HepG2 (cell line): ENCODE results near the gene UNC5A. TPM values are rescaled to one million over a fixed set of nuclear protein-coding genes. Genes with fewer than 3 reads are reported as not detected.

Experiments used
- ATAC-seq: fragments of 200-7000 bp; cut with Tn5 transposase; 3 replicates; pipeline ENCODE4 v1.9.1; 2020; ENCODE audit warnings: mild to moderate bottlenecking, moderate library complexity
- BruUV-seq: library from RNA; stranded (reverse); fragments of 400-500 nt; replicated peaks from 2 replicates; lab custom pipeline; 2021; lab: Mats Ljungman, UMichigan
- CTCF ChIA-PET: fragments of 300-600 bp; formaldehyde crosslinking; extraction: SDS; loops from one replicate; lab custom pipeline; 2021; ENCODE audit warnings: low total read pairs, inconsistent platforms, low intra/inter-chr PET ratio; lab: Yijun Ruan, JAX
- POLR2A ChIA-PET: fragments of 350-600 bp; sonication (Branson Sonifier 250); formaldehyde crosslinking; loops from one replicate; lab custom pipeline; 2020; ENCODE audit warnings: antibody characterized with exemption, inconsistent platforms; lab: Yijun Ruan, JAX
- DNase-seq: peaks from one replicate; pipeline ENCODE4 v3.0.0-alpha.2; 2015; ENCODE audit warnings: low spot score
- FAIRE-seq: peaks from 3 replicates; lab custom pipeline; 2011; peaks lifted over from hg19 to GRCh38; lab: Jason Lieb, UNC
- H2AFZ ChIP-seq: one replicate; pipeline ENCODE4 v1.6.1; 2011; ENCODE audit warnings: low read length, inconsistent platforms
- H3K27ac ChIP-seq: fragments of 300-600 bp; 3 replicates; pipeline ENCODE4 v1.8.0; 2011; ENCODE audit warnings: mixed run types, mild to moderate bottlenecking, mixed read lengths, low read length, inconsistent platforms; ENCODE audit not compliant: insufficient read depth; ENCODE audit errors: extremely low read length
- H3K27me3 ChIP-seq, 2 experiments: fragments of 200-600 bp in 1 of 2; 2 replicates in 1 of 2; 3 replicates in 1 of 2; pipeline versions ENCODE4 v1.6.0 to v1.8.0; 2011; ENCODE audit warnings: low read length in 2 of 2, mild to moderate bottlenecking in 2 of 2, moderate library complexity in 2 of 2, inconsistent platforms in 1 of 2; ENCODE audit not compliant: insufficient read depth in 2 of 2, control insufficient read depth in 1 of 2
- H3K36me3 ChIP-seq, 2 experiments: fragments of 200-600 bp in 1 of 2; replicated peaks in 1 of 2; 2 replicates in 1 of 2; 3 replicates in 1 of 2; pipeline versions ENCODE4 v1.5.1 to v1.8.0; 2011; ENCODE audit warnings: low read length in 2 of 2, inconsistent platforms in 1 of 2; ENCODE audit not compliant: insufficient read depth in 2 of 2, control insufficient read depth in 1 of 2
- H3K4me1 ChIP-seq: 2 replicates; pipeline ENCODE4 v1.5.1; 2012; ENCODE audit warnings: low read length, inconsistent platforms; ENCODE audit not compliant: insufficient read depth
- H3K4me2 ChIP-seq: 2 replicates; pipeline ENCODE4 v1.6.0; 2011; ENCODE audit warnings: low read depth, low read length, inconsistent platforms
- H3K4me3 ChIP-seq, 3 experiments: fragments of 200-600 bp in 1 of 3; sonication (generic), shearing (Covaris generic) in 1 of 3; replicated peaks in 1 of 3; 2 replicates each; pipeline ENCODE4 v1.5.1; 2011 to 2016; ENCODE audit warnings: low read length in 3 of 3, inconsistent platforms in 2 of 3, low read depth in 2 of 3, mild to moderate bottlenecking in 2 of 3, control low read depth in 1 of 3, mixed read lengths in 1 of 3; ENCODE audit not compliant: insufficient read depth in 1 of 3
- H3K79me2 ChIP-seq: one replicate; pipeline ENCODE4 v1.6.1; 2011; ENCODE audit warnings: low read length, inconsistent platforms; ENCODE audit not compliant: insufficient read depth
- H3K9ac ChIP-seq: 2 replicates; pipeline ENCODE4 v1.6.0; 2011; ENCODE audit warnings: mild to moderate bottlenecking, low read depth, low read length, inconsistent platforms; ENCODE audit not compliant: insufficient read depth
- H3K9me3 ChIP-seq: 2 replicates; pipeline ENCODE4 v1.5.1; 2012; ENCODE audit warnings: mild to moderate bottlenecking, low read length
- H4K20me1 ChIP-seq: 2 replicates; pipeline ENCODE4 v1.6.0; 2011; ENCODE audit warnings: inconsistent platforms, mild to moderate bottlenecking, low read length, moderate library complexity; ENCODE audit not compliant: insufficient read depth
- CBX5 ChIP-seq: sonication (generic); formaldehyde crosslinking; IDR thresholded peaks from 2 replicates; pipeline ENCODE4 v1.4.0; 2020; ENCODE audit warnings: missing genetic modification reagents, borderline replicate concordance
- IKZF4 ChIP-seq: sonication (generic); formaldehyde crosslinking; IDR thresholded peaks from 2 replicates; pipeline ENCODE4 v1.5.1; 2020; ENCODE audit warnings: borderline replicate concordance, mild to moderate bottlenecking, low read depth, missing genetic modification reagents; ENCODE audit errors: not compliant biosample characterization
- ZBTB7A ChIP-seq: sonication (generic); formaldehyde crosslinking; IDR thresholded peaks from 2 replicates; pipeline ENCODE4 v1.8.0; 2022; ENCODE audit warnings: mild to moderate bottlenecking, missing genetic modification reagents
- ZNF530 ChIP-seq: sonication (generic); formaldehyde crosslinking; IDR thresholded peaks from 2 replicates; pipeline ENCODE4 v1.5.0; 2020; ENCODE audit warnings: low read depth, mild to moderate bottlenecking, missing genetic modification reagents
- ZNF563 ChIP-seq: sonication (generic); formaldehyde crosslinking; IDR thresholded peaks from 2 replicates; pipeline ENCODE4 v1.8.0; 2022; ENCODE audit warnings: mild to moderate bottlenecking, moderate library complexity, missing genetic modification reagents
- ZNF772 ChIP-seq: sonication (generic); formaldehyde crosslinking; IDR thresholded peaks from 2 replicates; pipeline ENCODE4 v1.5.0; 2020; ENCODE audit warnings: mild to moderate bottlenecking, missing genetic modification reagents
- WGBS: methylation state at CpG from one replicate; pipeline ENCODE4 v1.1.6; 2017; ENCODE audit warnings: low lambda C conversion rate; 5-methylcytosine and 5-hydroxymethylcytosine counted together
- in situ Hi-C: cut with HindIII; loops from 2 replicates; pipeline ENCODE4 v1.10.0; 2017; ENCODE audit warnings: low pct_unique_long_range_greater_than_20kb; ENCODE audit not compliant: extremely low pct_ligation_motif_present
- intact Hi-C: fragments of 100-400 bp; cut with micrococcal nuclease; formaldehyde crosslinking; loops from one replicate; pipeline ENCODE4 v1.10.0; 2022; ENCODE audit not compliant: unreplicated experiment
- polyA plus RNA-seq, 8 experiments: library from polyadenylated mRNA; depleted of rRNA in 3 of 8; stranded (reverse) in 7 of 8; unstranded in 1 of 8; fragments of >200 nt; fragmentation: Illumina TruSeq in 4 of 8; extraction: Trizol in 4 of 8; gene quantifications; 2 replicates each; pipeline versions ENCODE4 v1.2.1 to v1.2.3, GENCODE V29; 2011 to 2016; ENCODE audit warnings: low read depth in 4 of 8, missing spikeins in 1 of 8, mixed read lengths in 1 of 8; ENCODE audit not compliant: insufficient read depth in 1 of 8
- total RNA-seq, 5 experiments: library from RNA; depleted of rRNA; stranded (reverse); fragments of >200 nt; fragmentation: Illumina TruSeq; extraction: Trizol; gene quantifications; 2 replicates each; pipeline ENCODE4 v1.2.3, GENCODE V29; 2016; ENCODE audit warnings: low read depth in 1 of 5
- TF ChIP-seq, protein P1 (sequence below): sonication (generic); formaldehyde crosslinking; IDR thresholded peaks from 2 replicates; pipeline ENCODE4 v1.4.0; 2020; ENCODE audit warnings: mild to moderate bottlenecking, missing genetic modification reagents
- TF ChIP-seq, protein P2 (sequence below): sonication (generic); formaldehyde crosslinking; IDR thresholded peaks from 2 replicates; pipeline ENCODE4 v1.4.0; 2020; ENCODE audit warnings: missing genetic modification reagents
- TF ChIP-seq, protein P3 (sequence below): sonication (generic); formaldehyde crosslinking; IDR thresholded peaks from 2 replicates; pipeline ENCODE4 v1.5.1; 2020; ENCODE audit warnings: missing genetic modification reagents, mild to moderate bottlenecking, borderline replicate concordance
- TF ChIP-seq, protein P4 (sequence below): sonication (generic); formaldehyde crosslinking; conservative IDR thresholded peaks from 2 replicates; pipeline ENCODE4 v1.4.0; 2020; ENCODE audit warnings: missing genetic modification reagents
- TF ChIP-seq, protein P5 (sequence below): sonication (generic); formaldehyde crosslinking; IDR thresholded peaks from 2 replicates; pipeline ENCODE4 v1.4.0; 2020; ENCODE audit warnings: missing genetic modification reagents

UNC5A gene
- total and polyA plus RNA-seq, 2 of the 13 experiments (the other 11 are each of a cell fraction or from before 2014, with no cell fraction given) = not detected

DNA sequence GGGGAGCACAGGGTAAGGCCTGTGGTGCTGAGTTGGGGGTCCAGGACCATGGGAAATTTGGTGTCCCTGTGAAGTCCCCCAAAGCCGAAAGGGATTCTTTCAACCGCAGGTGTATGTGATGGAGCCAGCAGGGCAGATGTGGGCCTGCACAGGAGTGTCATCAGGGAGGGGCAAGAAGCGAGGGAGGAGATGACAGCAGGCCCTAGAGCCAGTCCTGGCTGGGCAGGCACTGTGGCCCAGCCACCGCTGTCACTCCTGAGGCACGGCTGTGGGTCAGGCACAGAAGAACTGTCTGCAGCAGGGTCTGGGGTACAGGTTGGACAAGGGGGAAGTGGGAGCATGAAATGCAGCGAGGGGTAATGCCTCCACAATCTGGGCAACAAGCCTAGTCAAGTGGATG is 83.9 kb downstream of the UNC5A start:
- H3K36me3 ChIP-seq = no peaks in the 10 kb centered on the region
- H3K4me1 ChIP-seq = no peaks in the 10 kb centered on the region
- H3K4me3 ChIP-seq = no peak overlapping the region
- H3K27me3 ChIP-seq = peaks cover 2 to 14% of the 10 kb centered on the region in 2 experiments; a peak in 3 of 5 replicates
- ATAC-seq (no peak), DNase-seq (no peak), FAIRE-seq (no peak)
- no peaks in the 10 kb centered on the region for H3K79me2 ChIP-seq
- intact Hi-C loops = no loop called here
- in situ Hi-C loops = no loop called here
- BruUV-seq = no TSS peak
- ChIA-PET POLR2A (no interaction called here), CTCF (no interaction called here)
- 26% methylated on average over 6 of the region's 6 CpGs for WGBS
- H3K9me3 ChIP-seq = no peaks in the 10 kb centered on the region
- H3K27ac ChIP-seq = no peak overlapping the region
- no peak overlapping the region for H2AFZ ChIP-seq
- no peaks in the 10 kb centered on the region for H4K20me1 ChIP-seq
- no peak overlapping the region for H3K4me2 ChIP-seq
- H3K9ac ChIP-seq = no peak overlapping the region
- TF ChIP-seq ZNF772 (CRISPR knock-in tag) (no peak), IKZF4 (CRISPR knock-in tag) (no peak), ZNF563 (CRISPR knock-in tag) (no peak), ZBTB7A (CRISPR knock-in tag) (no peak), CBX5 (no peak), ZNF530 (CRISPR knock-in tag) (no peak)
- TF ChIP-seq, protein P1, sequence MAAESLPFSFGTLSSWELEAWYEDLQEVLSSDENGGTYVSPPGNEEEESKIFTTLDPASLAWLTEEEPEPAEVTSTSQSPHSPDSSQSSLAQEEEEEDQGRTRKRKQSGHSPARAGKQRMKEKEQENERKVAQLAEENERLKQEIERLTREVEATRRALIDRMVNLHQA (CRISPR knock-in tag) = no peak
- TF ChIP-seq, protein P2, sequence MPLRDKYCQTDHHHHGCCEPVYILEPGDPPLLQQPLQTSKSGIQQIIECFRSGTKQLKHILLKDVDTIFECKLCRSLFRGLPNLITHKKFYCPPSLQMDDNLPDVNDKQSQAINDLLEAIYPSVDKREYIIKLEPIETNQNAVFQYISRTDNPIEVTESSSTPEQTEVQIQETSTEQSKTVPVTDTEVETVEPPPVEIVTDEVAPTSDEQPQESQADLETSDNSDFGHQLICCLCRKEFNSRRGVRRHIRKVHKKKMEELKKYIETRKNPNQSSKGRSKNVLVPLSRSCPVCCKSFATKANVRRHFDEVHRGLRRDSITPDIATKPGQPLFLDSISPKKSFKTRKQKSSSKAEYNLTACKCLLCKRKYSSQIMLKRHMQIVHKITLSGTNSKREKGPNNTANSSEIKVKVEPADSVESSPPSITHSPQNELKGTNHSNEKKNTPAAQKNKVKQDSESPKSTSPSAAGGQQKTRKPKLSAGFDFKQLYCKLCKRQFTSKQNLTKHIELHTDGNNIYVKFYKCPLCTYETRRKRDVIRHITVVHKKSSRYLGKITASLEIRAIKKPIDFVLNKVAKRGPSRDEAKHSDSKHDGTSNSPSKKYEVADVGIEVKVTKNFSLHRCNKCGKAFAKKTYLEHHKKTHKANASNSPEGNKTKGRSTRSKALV = no peak
- TF ChIP-seq, protein P3, sequence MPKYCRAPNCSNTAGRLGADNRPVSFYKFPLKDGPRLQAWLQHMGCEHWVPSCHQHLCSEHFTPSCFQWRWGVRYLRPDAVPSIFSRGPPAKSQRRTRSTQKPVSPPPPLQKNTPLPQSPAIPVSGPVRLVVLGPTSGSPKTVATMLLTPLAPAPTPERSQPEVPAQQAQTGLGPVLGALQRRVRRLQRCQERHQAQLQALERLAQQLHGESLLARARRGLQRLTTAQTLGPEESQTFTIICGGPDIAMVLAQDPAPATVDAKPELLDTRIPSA (CRISPR knock-in tag) = no peak
- TF ChIP-seq, protein P4, sequence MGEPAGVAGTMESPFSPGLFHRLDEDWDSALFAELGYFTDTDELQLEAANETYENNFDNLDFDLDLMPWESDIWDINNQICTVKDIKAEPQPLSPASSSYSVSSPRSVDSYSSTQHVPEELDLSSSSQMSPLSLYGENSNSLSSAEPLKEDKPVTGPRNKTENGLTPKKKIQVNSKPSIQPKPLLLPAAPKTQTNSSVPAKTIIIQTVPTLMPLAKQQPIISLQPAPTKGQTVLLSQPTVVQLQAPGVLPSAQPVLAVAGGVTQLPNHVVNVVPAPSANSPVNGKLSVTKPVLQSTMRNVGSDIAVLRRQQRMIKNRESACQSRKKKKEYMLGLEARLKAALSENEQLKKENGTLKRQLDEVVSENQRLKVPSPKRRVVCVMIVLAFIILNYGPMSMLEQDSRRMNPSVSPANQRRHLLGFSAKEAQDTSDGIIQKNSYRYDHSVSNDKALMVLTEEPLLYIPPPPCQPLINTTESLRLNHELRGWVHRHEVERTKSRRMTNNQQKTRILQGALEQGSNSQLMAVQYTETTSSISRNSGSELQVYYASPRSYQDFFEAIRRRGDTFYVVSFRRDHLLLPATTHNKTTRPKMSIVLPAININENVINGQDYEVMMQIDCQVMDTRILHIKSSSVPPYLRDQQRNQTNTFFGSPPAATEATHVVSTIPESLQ (CRISPR knock-in tag) = no peak
- TF ChIP-seq, protein P5, sequence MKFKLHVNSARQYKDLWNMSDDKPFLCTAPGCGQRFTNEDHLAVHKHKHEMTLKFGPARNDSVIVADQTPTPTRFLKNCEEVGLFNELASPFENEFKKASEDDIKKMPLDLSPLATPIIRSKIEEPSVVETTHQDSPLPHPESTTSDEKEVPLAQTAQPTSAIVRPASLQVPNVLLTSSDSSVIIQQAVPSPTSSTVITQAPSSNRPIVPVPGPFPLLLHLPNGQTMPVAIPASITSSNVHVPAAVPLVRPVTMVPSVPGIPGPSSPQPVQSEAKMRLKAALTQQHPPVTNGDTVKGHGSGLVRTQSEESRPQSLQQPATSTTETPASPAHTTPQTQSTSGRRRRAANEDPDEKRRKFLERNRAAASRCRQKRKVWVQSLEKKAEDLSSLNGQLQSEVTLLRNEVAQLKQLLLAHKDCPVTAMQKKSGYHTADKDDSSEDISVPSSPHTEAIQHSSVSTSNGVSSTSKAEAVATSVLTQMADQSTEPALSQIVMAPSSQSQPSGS (CRISPR knock-in tag) = no peak
